ENCODE measurements around the gene SUV39H2. TPM values are rescaled to one million over a fixed set of nuclear protein-coding genes. Genes with fewer than 3 reads are reported as not detected.
A peak's percentile ranks its signal among the peaks of the same experiment; 100 is the strongest.
"Not testable (repeated sequence)": the region's sequence is repeated elsewhere in the genome, so short reads cannot be mapped to it uniquely, and the experiment has no call there.

SUV39H2 gene
- 14.2 TPM for total RNA-seq

- peak; percentile 96 for DNase-seq (ENCODE audit: low spot score)
These were observed at the start of gene SUV39H2 for GRCh38 chr10:14878266-14879123. Gene SUV39H2 (plus strand): TSS chr10:14878866. CDS start chr10:14878889, 23 bp downstream.

- DNase-seq (ENCODE audit: low spot score) = no peak
These were observed 45.6 kb upstream of the SUV39H2 start for GRCh38 chr10:14833106-14833505.

- no peak for DNase-seq (ENCODE audit: low spot score)
These were observed 42.5 kb upstream of the SUV39H2 start for GRCh38 chr10:14836208-14836607.

GRCh38 chr10:14837003-14837756 is 41.5 kb upstream of the SUV39H2 start:
- DNase-seq (ENCODE audit: low spot score) = no peak

GRCh38 chr10:14837757-14838581 is 40.7 kb upstream of the SUV39H2 start, which contains the start of the genes CDNF, HSPA14 and MSANTD7:
Gene CDNF (minus strand): TSS chr10:14838037. CDS start chr10:14837946, 91 bp downstream.
Gene HSPA14 (plus strand): TSS chr10:14838306. CDS start chr10:14838403, 97 bp downstream.
Gene MSANTD7 (plus strand): TSS chr10:14838306. CDS start chr10:14842285, 3,979 bp downstream.
- peak; percentile 100 for DNase-seq (ENCODE audit: low spot score)

- peak; percentile 57 for DNase-seq (ENCODE audit: low spot score)
These were observed 39.9 kb upstream of the SUV39H2 start for GRCh38 chr10:14838582-14839304.

GRCh38 chr10:14839305-14839695 is 39.4 kb upstream of the SUV39H2 start:
- DNase-seq (ENCODE audit: low spot score) = no peak

- no peak for DNase-seq (ENCODE audit: low spot score)
These were observed 38.5 kb upstream of the SUV39H2 start for GRCh38 chr10:14840178-14840577.

- no peak for DNase-seq (ENCODE audit: low spot score)
These were observed 35.2 kb upstream of the SUV39H2 start for GRCh38 chr10:14843327-14843988.

GRCh38 chr10:14844948-14845347 is 33.7 kb upstream of the SUV39H2 start:
- no peak for DNase-seq (ENCODE audit: low spot score)

GRCh38 chr10:14852236-14852635 is 26.4 kb upstream of the SUV39H2 start:
- DNase-seq (ENCODE audit: low spot score) = no peak

- DNase-seq (ENCODE audit: low spot score) = no peak
These were observed 23.2 kb upstream of the SUV39H2 start for GRCh38 chr10:14855453-14855852.

GRCh38 chr10:14858338-14858960 is 20.2 kb upstream of the SUV39H2 start:
- DNase-seq (ENCODE audit: low spot score) = no peak

- no peak for DNase-seq (ENCODE audit: low spot score)
These were observed 19.6 kb upstream of the SUV39H2 start for GRCh38 chr10:14859043-14859442.

GRCh38 chr10:14859775-14860174 is 18.9 kb upstream of the SUV39H2 start:
- no peak for DNase-seq (ENCODE audit: low spot score)

GRCh38 chr10:14860791-14861190 is 17.9 kb upstream of the SUV39H2 start:
- DNase-seq (ENCODE audit: low spot score) = no peak

- DNase-seq (ENCODE audit: low spot score) = not testable (repeated sequence)
These were observed 14.2 kb upstream of the SUV39H2 start for GRCh38 chr10:14864466-14864865.

GRCh38 chr10:14864871-14865270 is 13.8 kb upstream of the SUV39H2 start:
- not testable (repeated sequence) for DNase-seq (ENCODE audit: low spot score)

GRCh38 chr10:14873090-14873760 is 5.4 kb upstream of the SUV39H2 start:
- no peak for DNase-seq (ENCODE audit: low spot score)
